ENCODE data around the gene RNF25.

RNF25 gene, protein sequence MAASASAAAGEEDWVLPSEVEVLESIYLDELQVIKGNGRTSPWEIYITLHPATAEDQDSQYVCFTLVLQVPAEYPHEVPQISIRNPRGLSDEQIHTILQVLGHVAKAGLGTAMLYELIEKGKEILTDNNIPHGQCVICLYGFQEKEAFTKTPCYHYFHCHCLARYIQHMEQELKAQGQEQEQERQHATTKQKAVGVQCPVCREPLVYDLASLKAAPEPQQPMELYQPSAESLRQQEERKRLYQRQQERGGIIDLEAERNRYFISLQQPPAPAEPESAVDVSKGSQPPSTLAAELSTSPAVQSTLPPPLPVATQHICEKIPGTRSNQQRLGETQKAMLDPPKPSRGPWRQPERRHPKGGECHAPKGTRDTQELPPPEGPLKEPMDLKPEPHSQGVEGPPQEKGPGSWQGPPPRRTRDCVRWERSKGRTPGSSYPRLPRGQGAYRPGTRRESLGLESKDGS

DNA sequence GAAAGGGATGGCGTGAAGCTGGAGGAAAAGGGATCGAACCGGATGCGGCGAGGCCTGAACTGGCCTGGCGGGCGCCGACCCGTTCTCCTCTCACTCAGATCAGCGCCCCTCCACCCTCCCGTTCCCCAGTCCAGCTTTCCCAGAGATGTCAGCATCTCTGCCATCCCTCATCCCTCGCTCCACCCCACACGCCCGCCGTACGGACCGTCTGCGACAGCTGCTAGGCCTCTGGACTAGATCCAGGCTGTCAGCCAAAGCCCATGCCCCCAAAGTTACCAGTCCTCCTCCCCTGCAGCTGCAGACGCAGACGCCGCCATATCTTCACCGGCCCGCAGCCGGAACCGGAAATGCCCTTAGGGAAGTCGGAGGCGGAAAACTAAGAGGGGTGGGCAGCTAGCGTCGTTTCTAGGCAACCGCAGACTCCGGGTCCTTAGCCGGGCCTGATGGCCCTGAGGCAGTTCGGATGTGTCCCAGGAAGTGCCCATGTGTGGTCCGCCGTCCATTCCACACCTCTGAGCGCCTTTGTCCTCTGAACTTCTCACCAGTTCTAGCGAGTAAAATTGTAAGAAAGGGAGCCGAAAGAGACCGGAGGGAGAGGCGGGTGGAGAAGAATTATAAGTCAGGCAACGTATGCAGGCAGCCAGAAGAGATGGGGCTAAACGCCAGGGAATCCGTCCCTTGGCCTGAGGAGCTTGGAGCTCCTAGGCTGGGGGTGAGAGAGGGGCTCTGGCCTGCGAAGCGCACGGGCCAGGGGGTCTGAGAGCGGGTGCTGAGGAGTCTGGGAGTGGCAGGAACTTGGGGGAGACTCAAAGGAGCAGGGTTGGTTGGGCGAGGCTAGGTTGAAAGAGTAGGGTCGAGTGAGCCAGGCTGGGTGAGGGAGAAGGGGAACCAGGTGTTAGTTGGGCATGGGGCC lies at the start of gene RNF25, which contains the start of gene STK36:
Gene RNF25, minus strand, starts transcription at position 349 of the 913 bp plus-strand sequence. Its CDS starts 32 bp downstream, at position 317.
Gene STK36, plus strand, starts transcription at position 433 of the 913 bp plus-strand sequence. CDS start 744 bp downstream, outside the sequence.
- peak within 1 kb of the TSS; percentile 94 for H3K9ac ChIP-seq (ENCODE audit: low read depth, low read length)
- H3K27me3 ChIP-seq (ENCODE audit: control insufficient read depth, insufficient read depth, low read length) = no peaks in the 10 kb centered on the region
- H3K9me3 ChIP-seq (ENCODE audit: control insufficient read depth, insufficient read depth, low read length) = no peaks in the 10 kb centered on the region
- peak within 1 kb of the TSS; percentile 99 for H3K4me3 ChIP-seq (ENCODE audit: low read depth, low read length)
- no peaks in the 10 kb centered on the region for H3K4me1 ChIP-seq (ENCODE audit: control insufficient read depth, insufficient read depth, low read length)
- peaks cover 10% of the 10 kb centered on the region for H3K36me3 ChIP-seq (ENCODE audit: control insufficient read depth, insufficient read depth, low read length)

DNA sequence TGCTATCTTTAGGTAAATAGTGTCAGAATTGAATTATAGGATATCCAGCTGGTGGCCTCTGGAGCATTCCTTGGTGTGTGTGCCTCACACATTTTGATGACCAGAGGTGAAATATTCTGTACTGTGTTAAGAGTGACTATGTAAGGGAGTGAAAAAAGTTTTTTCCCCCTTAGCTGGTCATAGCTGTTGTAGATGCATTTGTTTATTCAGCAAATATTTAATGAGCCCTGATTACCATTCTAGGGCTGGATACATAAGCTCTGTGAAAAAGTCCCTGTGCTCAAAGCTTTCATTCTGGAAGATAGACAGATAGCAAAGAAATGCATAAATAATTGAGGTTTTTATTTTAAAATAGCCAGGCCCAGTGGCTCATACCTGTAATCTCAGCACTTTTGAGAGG lies 49.7 kb upstream of the RNF25 start:
- Histone ChIP-seq H3K36me3 (ENCODE audit: control insufficient read depth, insufficient read depth, low read length) (no peaks in the 10 kb centered on the region), H3K9ac (ENCODE audit: low read depth, low read length) (no peak overlapping the region), H3K9me3 (ENCODE audit: control insufficient read depth, insufficient read depth, low read length) (no peaks in the 10 kb centered on the region), H3K4me1 (ENCODE audit: control insufficient read depth, insufficient read depth, low read length) (peaks cover 23% of the 10 kb centered on the region), H3K4me3 (ENCODE audit: low read depth, low read length) (no peak overlapping the region), H3K27me3 (ENCODE audit: control insufficient read depth, insufficient read depth, low read length) (no peaks in the 10 kb centered on the region)

DNA sequence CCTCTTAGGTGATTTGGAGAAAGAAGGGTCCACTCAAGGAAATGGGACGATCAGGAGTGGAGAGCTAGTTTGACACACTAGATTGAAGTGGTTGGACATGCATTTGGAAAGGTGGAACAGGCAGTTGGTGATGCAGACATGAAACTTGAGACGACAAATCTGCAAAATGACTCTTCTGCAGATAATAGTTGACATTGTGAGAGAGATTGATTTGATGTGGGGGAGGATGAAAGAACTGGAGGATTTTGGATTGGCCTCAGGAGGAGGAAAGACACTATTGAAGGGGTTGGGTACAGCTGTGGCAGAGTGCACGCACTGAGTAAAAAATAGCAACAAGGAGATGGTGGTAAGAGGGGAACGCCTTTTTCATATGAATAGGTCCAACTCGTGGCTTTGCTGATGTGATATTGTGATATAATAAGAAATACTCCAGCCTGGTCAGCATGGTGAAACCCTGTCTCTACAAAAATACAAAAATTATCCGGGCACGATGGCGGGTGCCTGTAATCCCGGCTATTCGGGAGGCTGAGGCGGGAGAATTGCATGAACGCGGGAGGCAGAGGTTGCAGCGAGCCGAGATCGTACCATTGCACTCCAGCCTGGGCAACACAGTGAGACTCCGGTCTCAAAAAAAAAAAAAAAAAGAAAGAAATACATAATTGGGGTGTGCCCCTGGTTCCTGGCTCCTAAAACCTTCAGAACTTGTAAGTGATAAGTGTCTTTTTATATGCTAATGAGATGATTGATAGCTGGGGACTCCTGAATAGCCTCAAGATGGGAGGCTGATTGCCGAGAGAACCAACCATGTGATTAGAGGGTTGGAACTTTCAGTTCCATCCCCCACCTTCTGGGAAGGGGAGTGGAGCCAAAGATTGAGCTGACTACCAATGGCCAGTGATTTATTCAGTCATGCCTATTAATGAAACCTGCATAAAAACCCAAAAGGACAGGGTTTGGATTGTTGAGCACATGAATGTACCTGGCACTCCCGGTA lies 48.5 kb upstream of the RNF25 start:
- Histone ChIP-seq H3K4me3 (ENCODE audit: low read depth, low read length) (no peak overlapping the region), H3K9me3 (ENCODE audit: control insufficient read depth, insufficient read depth, low read length) (no peaks in the 10 kb centered on the region), H3K27me3 (ENCODE audit: control insufficient read depth, insufficient read depth, low read length) (no peaks in the 10 kb centered on the region), H3K4me1 (ENCODE audit: control insufficient read depth, insufficient read depth, low read length) (peaks cover 23% of the 10 kb centered on the region), H3K36me3 (ENCODE audit: control insufficient read depth, insufficient read depth, low read length) (no peaks in the 10 kb centered on the region), H3K9ac (ENCODE audit: low read depth, low read length) (no peak overlapping the region)

DNA sequence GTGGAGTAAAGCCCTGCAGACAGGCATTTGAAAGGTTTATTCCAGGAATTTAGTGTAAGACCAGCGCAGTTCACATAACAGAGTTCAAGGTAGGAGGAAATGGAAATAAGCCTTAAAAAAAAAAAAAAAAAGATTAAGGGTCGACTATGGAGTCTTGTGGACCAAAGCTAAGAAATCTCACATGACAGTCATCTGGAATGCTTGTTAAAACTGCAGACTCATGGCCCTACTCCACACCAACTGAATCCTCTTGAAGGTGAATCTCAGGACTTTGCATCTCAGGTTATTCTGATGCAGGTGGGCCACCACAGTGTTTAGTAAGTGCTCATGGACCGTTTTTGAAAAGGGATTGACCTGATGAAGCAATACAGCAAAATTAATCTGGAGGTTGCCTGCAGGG lies 47.7 kb upstream of the RNF25 start:
- no peak overlapping the region for H3K9ac ChIP-seq (ENCODE audit: low read depth, low read length)
- no peaks in the 10 kb centered on the region for H3K9me3 ChIP-seq (ENCODE audit: control insufficient read depth, insufficient read depth, low read length)
- H3K4me1 ChIP-seq (ENCODE audit: control insufficient read depth, insufficient read depth, low read length) = peaks cover 23% of the 10 kb centered on the region
- H3K36me3 ChIP-seq (ENCODE audit: control insufficient read depth, insufficient read depth, low read length) = no peaks in the 10 kb centered on the region
- H3K4me3 ChIP-seq (ENCODE audit: low read depth, low read length) = no peak overlapping the region
- no peaks in the 10 kb centered on the region for H3K27me3 ChIP-seq (ENCODE audit: control insufficient read depth, insufficient read depth, low read length)

DNA sequence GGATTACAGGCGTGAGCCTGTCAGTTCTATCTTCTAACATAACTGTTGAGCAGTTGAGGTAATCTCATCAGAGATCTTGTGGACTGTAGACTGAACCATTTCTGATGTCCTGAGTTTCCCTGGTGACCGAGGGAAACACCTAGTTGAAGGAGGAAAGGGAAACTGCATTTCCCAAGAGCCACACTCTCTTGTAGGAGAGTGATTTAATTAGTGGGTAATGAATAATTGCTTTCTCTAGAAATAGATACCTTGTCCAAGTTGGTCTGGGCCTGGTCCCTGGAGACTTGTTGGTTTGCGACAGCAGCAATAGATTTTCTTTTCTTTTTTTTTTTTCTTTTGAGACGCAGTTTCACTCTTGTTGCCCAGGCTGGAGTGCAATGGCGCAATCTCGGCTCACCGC lies 46.3 kb upstream of the RNF25 start:
- no peaks in the 10 kb centered on the region for H3K36me3 ChIP-seq (ENCODE audit: control insufficient read depth, insufficient read depth, low read length)
- no peak overlapping the region for H3K9ac ChIP-seq (ENCODE audit: low read depth, low read length)
- no peak overlapping the region for H3K4me3 ChIP-seq (ENCODE audit: low read depth, low read length)
- peaks cover 23% of the 10 kb centered on the region for H3K4me1 ChIP-seq (ENCODE audit: control insufficient read depth, insufficient read depth, low read length)
- H3K9me3 ChIP-seq (ENCODE audit: control insufficient read depth, insufficient read depth, low read length) = no peaks in the 10 kb centered on the region
- H3K27me3 ChIP-seq (ENCODE audit: control insufficient read depth, insufficient read depth, low read length) = no peaks in the 10 kb centered on the region

DNA sequence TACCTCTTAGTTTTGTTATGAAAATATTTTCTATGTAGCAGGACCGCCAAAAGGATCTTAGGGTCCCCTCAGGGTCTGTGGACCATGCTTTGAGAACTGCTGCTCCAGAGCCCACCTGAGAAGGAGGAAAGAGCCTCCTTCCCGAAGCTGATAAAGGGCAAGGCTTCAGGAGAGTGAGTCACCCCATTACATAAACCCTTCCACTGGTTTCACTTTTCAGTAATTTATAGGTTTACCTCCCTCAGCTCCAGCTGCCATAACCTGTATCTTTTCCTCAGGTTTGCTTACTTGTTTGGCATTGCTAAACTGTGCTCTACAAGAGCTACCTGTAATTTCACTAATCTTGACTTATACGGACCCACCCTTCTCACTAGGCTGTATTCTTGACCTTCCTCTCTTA lies 45.5 kb upstream of the RNF25 start:
- no peaks in the 10 kb centered on the region for H3K36me3 ChIP-seq (ENCODE audit: control insufficient read depth, insufficient read depth, low read length)
- H3K4me3 ChIP-seq (ENCODE audit: low read depth, low read length) = no peak overlapping the region
- peaks cover 18% of the 10 kb centered on the region for H3K4me1 ChIP-seq (ENCODE audit: control insufficient read depth, insufficient read depth, low read length)
- no peaks in the 10 kb centered on the region for H3K27me3 ChIP-seq (ENCODE audit: control insufficient read depth, insufficient read depth, low read length)
- no peak overlapping the region for H3K9ac ChIP-seq (ENCODE audit: low read depth, low read length)
- H3K9me3 ChIP-seq (ENCODE audit: control insufficient read depth, insufficient read depth, low read length) = no peaks in the 10 kb centered on the region

DNA sequence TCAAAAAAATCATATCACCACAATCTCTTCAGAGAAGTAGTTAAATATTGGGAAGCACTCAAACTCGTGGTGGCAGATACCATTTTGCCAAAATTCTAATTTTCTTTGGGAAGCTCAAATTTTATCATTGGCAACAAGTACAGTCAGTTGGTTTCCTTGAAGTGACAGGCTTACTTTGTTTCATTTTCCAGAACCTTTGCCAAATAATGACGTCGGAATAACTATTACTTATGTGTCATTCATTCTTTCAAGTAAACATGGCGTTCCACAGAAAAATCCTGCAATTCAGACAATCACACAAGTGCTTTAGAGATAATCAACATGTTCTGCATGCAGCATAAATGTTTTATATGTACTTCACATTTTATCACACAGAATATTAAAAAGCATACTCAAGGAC lies 44.3 kb upstream of the RNF25 start:
- no peaks in the 10 kb centered on the region for H3K27me3 ChIP-seq (ENCODE audit: control insufficient read depth, insufficient read depth, low read length)
- H3K36me3 ChIP-seq (ENCODE audit: control insufficient read depth, insufficient read depth, low read length) = no peaks in the 10 kb centered on the region
- no peak overlapping the region for H3K4me3 ChIP-seq (ENCODE audit: low read depth, low read length)

DNA sequence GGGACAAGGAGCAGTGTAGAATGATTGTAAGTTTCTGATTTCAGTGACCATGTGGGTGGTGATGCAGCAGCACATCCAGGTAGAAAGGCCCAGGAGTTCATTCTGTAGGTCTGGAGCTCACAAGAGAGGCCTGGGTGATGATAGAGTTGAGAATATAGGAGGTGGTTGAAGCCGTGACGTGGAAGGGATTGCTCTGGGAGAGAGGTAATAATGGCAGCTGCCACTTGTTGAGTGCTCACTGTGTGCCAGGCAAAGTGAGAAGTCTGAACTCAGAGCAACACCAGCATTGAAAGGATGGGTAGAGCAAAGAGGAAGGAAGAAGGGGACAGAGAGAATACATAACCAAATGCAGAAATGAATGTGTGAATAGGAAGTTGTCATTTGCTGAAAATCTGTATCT lies 42.1 kb upstream of the RNF25 start:
- Histone ChIP-seq H3K9me3 (ENCODE audit: control insufficient read depth, insufficient read depth, low read length) (no peaks in the 10 kb centered on the region), H3K4me1 (ENCODE audit: control insufficient read depth, insufficient read depth, low read length) (peaks cover under 1% of the 10 kb centered on the region), H3K27me3 (ENCODE audit: control insufficient read depth, insufficient read depth, low read length) (no peaks in the 10 kb centered on the region), H3K4me3 (ENCODE audit: low read depth, low read length) (no peak overlapping the region), H3K9ac (ENCODE audit: low read depth, low read length) (no peak overlapping the region), H3K36me3 (ENCODE audit: control insufficient read depth, insufficient read depth, low read length) (no peaks in the 10 kb centered on the region)

More for the DNA sequence above, 44.3 kb upstream of the RNF25 start:
- H3K9ac ChIP-seq (ENCODE audit: low read depth, low read length) = no peak overlapping the region
- H3K4me1 ChIP-seq (ENCODE audit: control insufficient read depth, insufficient read depth, low read length) = peaks cover 14% of the 10 kb centered on the region
- no peaks in the 10 kb centered on the region for H3K9me3 ChIP-seq (ENCODE audit: control insufficient read depth, insufficient read depth, low read length)

DNA sequence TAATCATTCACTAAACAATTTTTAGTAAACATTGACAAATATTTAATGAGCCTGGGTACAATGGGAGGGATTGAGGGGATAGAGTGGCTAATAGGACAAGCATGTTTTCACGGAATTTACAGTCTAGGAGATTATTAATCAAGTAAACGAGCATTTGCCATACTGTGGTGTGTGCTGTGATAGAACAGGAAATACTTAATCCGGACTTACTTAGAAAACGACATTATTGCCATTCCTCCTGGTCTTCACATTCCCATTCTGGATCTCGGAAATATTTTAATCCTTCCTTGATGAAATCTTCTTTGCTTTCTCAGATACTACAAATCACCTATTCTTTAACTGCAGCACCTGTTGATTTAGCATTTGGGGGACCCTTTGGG lies 39.7 kb upstream of the RNF25 start:
- H3K4me1 ChIP-seq (ENCODE audit: control insufficient read depth, insufficient read depth, low read length) = no peaks in the 10 kb centered on the region
- H3K36me3 ChIP-seq (ENCODE audit: control insufficient read depth, insufficient read depth, low read length) = no peaks in the 10 kb centered on the region
- H3K4me3 ChIP-seq (ENCODE audit: low read depth, low read length) = peak overlapping the region; percentile 74
- no peaks in the 10 kb centered on the region for H3K27me3 ChIP-seq (ENCODE audit: control insufficient read depth, insufficient read depth, low read length)
- no peaks in the 10 kb centered on the region for H3K9me3 ChIP-seq (ENCODE audit: control insufficient read depth, insufficient read depth, low read length)
- no peak overlapping the region for H3K9ac ChIP-seq (ENCODE audit: low read depth, low read length)

DNA sequence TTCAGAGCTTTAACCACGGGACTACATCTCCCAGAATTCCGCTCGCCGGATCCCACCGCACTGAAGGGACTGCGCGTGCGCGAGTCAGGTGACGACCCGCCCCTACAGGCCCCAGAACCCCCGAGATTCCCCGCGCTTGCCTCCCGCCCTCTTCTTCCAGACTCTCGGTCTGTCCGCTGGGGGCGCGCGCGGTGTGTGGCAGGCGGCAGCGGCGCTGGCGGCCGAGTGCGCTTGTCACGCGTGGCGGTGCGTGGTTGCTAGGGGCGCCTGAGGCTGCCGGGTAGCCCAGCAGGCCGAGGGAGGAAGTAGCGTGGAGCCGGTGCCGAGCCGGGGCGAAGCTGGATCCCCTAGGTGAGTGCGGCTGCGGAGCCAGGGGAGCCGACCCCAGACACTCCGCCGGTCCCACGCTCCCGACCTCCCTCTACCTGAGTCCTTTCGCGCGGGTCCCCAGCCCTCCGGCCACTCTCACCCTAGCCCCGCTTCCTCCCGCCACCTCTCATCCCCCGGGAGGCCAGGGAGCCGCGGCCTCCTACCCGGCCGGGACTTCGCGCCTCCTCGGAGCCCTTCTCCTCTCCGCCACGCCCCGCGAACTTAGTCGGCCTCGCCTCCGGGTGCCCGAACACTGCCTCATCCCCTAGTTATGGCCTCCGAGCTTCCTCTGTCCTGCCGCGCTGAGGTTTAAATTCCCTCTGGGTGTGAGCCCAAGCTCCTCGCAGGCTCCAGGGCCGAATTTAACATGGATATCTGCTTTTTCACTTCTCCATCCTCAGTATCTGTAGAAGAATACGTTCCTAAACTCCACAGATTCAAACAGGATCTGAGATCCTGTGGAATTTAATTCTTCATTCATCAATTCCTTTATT lies 39.1 kb upstream of the RNF25 start, which contains the start of gene TTLL4:
Gene TTLL4, plus strand, starts transcription at position 149 of the 863 bp plus-strand sequence. CDS start 26,842 bp downstream, outside the sequence.
- H3K9ac ChIP-seq (ENCODE audit: low read depth, low read length) = peak within 1 kb of the TSS; percentile 79
- H3K36me3 ChIP-seq (ENCODE audit: control insufficient read depth, insufficient read depth, low read length) = no peaks in the 10 kb centered on the region
- no peaks in the 10 kb centered on the region for H3K27me3 ChIP-seq (ENCODE audit: control insufficient read depth, insufficient read depth, low read length)
- H3K9me3 ChIP-seq (ENCODE audit: control insufficient read depth, insufficient read depth, low read length) = no peaks in the 10 kb centered on the region
- H3K4me1 ChIP-seq (ENCODE audit: control insufficient read depth, insufficient read depth, low read length) = no peaks in the 10 kb centered on the region
- peak within 1 kb of the TSS; percentile 74 for H3K4me3 ChIP-seq (ENCODE audit: low read depth, low read length)
